Lower leg skin (tissue), 4 donors: ENCODE data around the gene ZNF471. TPM values are rescaled to one million over a fixed set of nuclear protein-coding genes. Genes with fewer than 3 reads are reported as not detected.
A peak's percentile ranks its signal among the peaks of the same experiment; 100 is the strongest.

Experiments
- DNase-seq, 2 donors: peaks; one replicate each; pipeline ENCODE4 v3.0.0-alpha.2; 2019; ENCODE audit warnings: low spot score in 2 of 2
- H3K4me3 ChIP-seq: fragments of 200-600 bp; sonication (generic); 2 replicates; pipeline ENCODE4 v1.5.1; 2017; ENCODE audit warnings: mild to moderate bottlenecking, low read depth; ENCODE audit not compliant: poor library complexity, severe bottlenecking
- CTCF ChIP-seq, 3 donors: fragments of 450-650 bp; IDR thresholded peaks; one replicate each; pipeline ENCODE4 v1.5.1; 2016; ENCODE audit warnings: antibody characterized with exemption in 3 of 3, mild to moderate bottlenecking in 3 of 3, moderate library complexity in 2 of 3
- POLR2A ChIP-seq, 2 donors: fragments of 450-650 bp; IDR thresholded peaks; one replicate each; pipeline ENCODE4 v1.6.1; 2016 to 2017; ENCODE audit warnings: antibody characterized with exemption in 2 of 2, mild to moderate bottlenecking in 1 of 2, moderate library complexity in 1 of 2
- WGBS, 2 donors: methylation state at CpG; one replicate each; pipeline ENCODE4 v1.1.5; 2018; 5-methylcytosine and 5-hydroxymethylcytosine counted together
- intact Hi-C: fragments of 100-400 bp; cut with DNase I; formaldehyde crosslinking; loops from one replicate; pipeline ENCODE4 v1.15.0; 2023; ENCODE audit warnings: low total_unique reads
- total RNA-seq, 4 donors: library from RNA; depleted of rRNA; stranded (reverse); fragments of >200 nt; gene quantifications; one replicate each; pipeline ENCODE4 v1.1.0, GENCODE V29; 2016

The ZNF471 gene
- total RNA-seq, 4 donors from 2014 or later: 1.5 to 3.2 (median 2.7) TPM

GRCh38 chr19:56538254-56538760, 30.7 kb downstream of the ZNF471 start:
- TF ChIP-seq CTCF (IDR thresholded peaks at IDR 0.05) (no peak), POLR2A (IDR thresholded peaks at IDR 0.05) (no peak)
- 0 to 1% methylated on average over 12 to 24 of the region's 46 CpGs for WGBS, 2 donors
- H3K4me3 ChIP-seq: peak overlapping the region; percentile 42
- intact Hi-C loops: no loop called here
- peak; percentile 84 to 97 for DNase-seq

GRCh38 chr19:56538761-56539263, 31.2 kb downstream of the ZNF471 start, which contains the start of gene ZFP28:
TSS of gene ZFP28 (plus strand) at chr19:56538948. CDS start at chr19:56539019, 71 bp downstream.
- intact Hi-C loops: no loop called here
- TF ChIP-seq CTCF (IDR thresholded peaks at IDR 0.05): no peak
- no peak for TF ChIP-seq POLR2A (IDR thresholded peaks at IDR 0.05)
- WGBS, 2 donors: 0 to 1% methylated on average over 11 to 25 of the region's 65 CpGs
- H3K4me3 ChIP-seq: peak within 1 kb of the TSS; percentile 49
- DNase-seq: peak; percentile 58 to 93

GRCh38 chr19:56543776-56544175, 36.1 kb downstream of the ZNF471 start:
- no peak for TF ChIP-seq CTCF (IDR thresholded peaks at IDR 0.05)
- TF ChIP-seq POLR2A (IDR thresholded peaks at IDR 0.05): no peak
- intact Hi-C loops: no loop called here
- WGBS, 2 donors: 94 to 98% methylated on average over 2 of the region's 2 CpGs
- DNase-seq: no peak
- H3K4me3 ChIP-seq: no peak overlapping the region

- no peak for DNase-seq
- WGBS, 2 donors: 68% methylated on average over 6 of the region's 6 CpGs
- intact Hi-C loops: no loop called here
- TF ChIP-seq CTCF (IDR thresholded peaks at IDR 0.05) (no peak), POLR2A (IDR thresholded peaks at IDR 0.05) (no peak)
- no peak overlapping the region for H3K4me3 ChIP-seq
Observed at GRCh38 chr19:56547535-56547934, 39.9 kb downstream of the ZNF471 start.

- 86 to 95% methylated on average over 6 of the region's 6 CpGs for WGBS, 2 donors
- no peak for DNase-seq
- intact Hi-C loops: no loop called here
- TF ChIP-seq CTCF (IDR thresholded peaks at IDR 0.05) (no peak), POLR2A (IDR thresholded peaks at IDR 0.05) (no peak)
- H3K4me3 ChIP-seq: no peak overlapping the region
Observed at GRCh38 chr19:56554272-56554869, 46.7 kb downstream of the ZNF471 start.
